Measurements from ENCODE around the gene TIPIN.
"Not testable (repeated sequence)": the region's sequence is repeated elsewhere in the genome, so short reads cannot be mapped to it uniquely, and the experiment has no call there.

Gene TIPIN

DNA sequence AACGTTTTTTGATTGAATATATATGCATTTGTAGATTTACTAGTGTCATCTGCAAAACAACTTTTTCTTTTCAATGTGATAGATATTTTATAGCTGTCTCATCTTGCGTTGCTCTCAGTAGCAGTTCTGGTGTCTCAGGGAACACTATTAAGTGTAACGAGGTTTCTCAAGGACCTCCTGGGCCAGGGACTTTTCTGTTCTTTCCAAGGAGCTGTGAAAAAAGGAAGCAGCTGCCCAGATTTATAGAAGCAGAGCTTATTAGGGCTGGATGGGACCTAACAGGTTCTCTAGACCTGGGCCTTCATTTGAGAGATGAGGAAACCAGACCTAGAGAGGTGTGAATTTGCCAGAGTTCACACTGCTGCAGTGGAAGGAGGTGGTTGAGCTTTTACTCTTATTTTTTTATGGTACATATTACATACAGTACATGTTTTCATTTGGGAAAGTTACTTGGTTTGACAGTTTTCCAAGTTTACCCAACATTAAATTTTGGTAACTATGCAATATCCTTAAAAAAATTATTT is 46.3 kb upstream of the TIPIN start:
- DNase-seq (ENCODE audit: low read depth), result no peak
- no peak overlapping the region for H3K4me3 ChIP-seq (ENCODE audit: low read depth, low read length)
- TF ChIP-seq, protein P1, sequence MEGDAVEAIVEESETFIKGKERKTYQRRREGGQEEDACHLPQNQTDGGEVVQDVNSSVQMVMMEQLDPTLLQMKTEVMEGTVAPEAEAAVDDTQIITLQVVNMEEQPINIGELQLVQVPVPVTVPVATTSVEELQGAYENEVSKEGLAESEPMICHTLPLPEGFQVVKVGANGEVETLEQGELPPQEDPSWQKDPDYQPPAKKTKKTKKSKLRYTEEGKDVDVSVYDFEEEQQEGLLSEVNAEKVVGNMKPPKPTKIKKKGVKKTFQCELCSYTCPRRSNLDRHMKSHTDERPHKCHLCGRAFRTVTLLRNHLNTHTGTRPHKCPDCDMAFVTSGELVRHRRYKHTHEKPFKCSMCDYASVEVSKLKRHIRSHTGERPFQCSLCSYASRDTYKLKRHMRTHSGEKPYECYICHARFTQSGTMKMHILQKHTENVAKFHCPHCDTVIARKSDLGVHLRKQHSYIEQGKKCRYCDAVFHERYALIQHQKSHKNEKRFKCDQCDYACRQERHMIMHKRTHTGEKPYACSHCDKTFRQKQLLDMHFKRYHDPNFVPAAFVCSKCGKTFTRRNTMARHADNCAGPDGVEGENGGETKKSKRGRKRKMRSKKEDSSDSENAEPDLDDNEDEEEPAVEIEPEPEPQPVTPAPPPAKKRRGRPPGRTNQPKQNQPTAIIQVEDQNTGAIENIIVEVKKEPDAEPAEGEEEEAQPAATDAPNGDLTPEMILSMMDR (IDR thresholded peaks at IDR 0.05; ENCODE audit: low read depth, low read length, missing control alignments), result no peak

DNA sequence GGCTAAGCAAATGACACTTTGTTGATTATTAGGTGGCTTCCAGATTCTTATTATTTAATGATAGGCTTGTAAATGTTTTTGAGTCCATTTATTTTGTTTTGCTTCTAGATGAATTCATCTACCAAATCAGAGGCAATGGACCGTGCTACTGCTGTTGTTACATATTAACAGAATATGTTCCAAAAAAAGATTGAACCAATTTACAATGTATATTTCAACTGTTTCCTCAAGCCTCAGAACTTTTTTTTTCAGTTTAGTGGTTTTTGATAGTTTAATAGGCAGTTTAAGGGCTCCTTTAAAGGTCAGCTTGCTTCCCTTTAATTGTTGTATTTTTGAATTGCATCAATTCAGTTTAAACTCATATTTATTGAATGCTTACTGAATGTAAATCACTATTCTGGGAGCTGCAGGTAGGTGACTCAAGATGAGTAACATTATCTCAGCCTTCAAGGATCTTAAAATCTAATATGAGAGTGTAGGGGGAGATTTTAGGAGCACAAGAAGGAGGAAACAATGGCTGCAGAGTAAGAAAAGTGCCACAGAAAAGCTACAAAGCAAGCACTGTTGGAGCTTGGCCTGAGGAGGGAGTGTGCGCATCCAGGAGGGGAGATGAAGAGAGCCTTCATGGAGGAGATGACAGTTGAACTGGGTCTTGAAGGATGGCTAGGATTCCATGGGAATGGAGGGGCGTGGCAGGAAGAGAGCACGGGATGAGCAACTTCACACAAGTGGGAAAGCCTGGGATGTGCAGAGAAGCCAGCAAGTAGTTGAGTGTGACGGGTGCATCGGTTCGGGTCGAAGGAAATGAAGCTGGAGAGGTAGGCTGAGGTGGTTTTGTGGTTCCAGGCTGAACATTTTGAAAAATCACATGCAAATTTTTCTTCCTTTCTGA is 44.9 kb upstream of the TIPIN start:
- H3K4me3 ChIP-seq (ENCODE audit: low read depth, low read length), result peak overlapping the region; percentile 15
- TF ChIP-seq, protein P1 (IDR thresholded peaks at IDR 0.05; ENCODE audit: low read depth, low read length, missing control alignments), result peak; percentile 30
- no peak for DNase-seq (ENCODE audit: low read depth)

DNA sequence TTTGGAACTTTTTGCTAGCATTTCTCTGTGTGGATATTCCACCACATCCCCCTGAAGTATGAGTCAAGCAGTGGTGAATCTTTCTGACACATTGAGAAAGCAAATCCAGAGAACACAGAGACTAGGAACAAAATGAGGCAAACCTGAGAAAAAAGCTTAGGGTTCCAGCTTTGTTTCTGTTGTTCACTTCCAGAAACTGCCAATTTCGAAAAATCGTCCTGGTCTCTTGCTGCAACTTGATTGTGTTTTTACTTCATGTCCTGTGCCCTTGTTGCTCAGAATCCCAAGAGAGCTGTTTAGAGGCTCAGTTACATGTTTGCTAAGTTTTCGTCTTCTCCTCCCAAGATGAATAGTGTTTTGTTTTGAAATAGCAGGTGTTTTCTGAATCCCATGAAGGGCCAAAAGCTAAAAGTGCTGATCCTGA is 43.9 kb upstream of the TIPIN start:
- no peak overlapping the region for H3K4me3 ChIP-seq (ENCODE audit: low read depth, low read length)
- DNase-seq (ENCODE audit: low read depth), result no peak
- TF ChIP-seq, protein P1 (IDR thresholded peaks at IDR 0.05; ENCODE audit: low read depth, low read length, missing control alignments), result no peak

DNA sequence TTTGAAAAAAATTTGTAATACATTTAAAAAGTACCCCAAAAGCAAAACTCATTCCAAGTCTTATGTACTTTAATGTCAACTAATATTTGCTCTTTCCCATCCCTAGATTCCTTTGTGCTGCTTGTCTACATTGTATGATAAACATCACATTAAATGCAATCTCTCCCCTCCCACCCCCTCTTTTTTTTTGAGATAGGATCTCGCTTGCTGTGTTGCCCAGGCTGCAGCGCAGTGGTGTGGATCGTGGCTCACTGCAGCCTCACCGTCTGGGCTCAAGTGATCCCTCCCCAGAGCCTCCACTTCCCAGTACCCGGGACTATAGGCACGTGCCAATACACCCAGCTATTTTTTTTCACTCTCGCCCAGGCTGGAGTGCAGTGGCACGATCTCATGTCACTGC is 42.8 kb upstream of the TIPIN start:
- TF ChIP-seq, protein P1 (IDR thresholded peaks at IDR 0.05; ENCODE audit: low read depth, low read length, missing control alignments), result no peak
- H3K4me3 ChIP-seq (ENCODE audit: low read depth, low read length), result no peak overlapping the region
- DNase-seq (ENCODE audit: low read depth), result no peak

DNA sequence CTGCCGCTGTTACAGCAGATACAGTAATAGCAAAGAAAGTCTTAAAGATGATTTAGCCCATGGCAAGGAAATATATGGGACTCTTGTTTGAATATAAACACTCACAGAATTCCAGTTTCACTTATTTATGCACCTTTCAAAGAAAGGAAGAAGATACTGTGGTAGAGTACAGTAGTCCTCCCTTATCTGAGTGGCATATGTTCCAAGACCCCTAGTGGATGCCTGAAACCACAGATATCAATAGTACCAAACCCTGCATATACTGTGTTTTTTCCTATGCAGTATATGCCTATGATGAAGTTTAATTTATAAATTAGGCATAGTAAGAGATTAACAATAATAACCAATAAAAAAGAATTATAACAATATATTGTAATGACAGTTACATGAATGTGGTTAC is 38.4 kb upstream of the TIPIN start:
- H3K4me3 ChIP-seq (ENCODE audit: low read depth, low read length), result no peak overlapping the region
- no peak for DNase-seq (ENCODE audit: low read depth)
- TF ChIP-seq, protein P1 (IDR thresholded peaks at IDR 0.05; ENCODE audit: low read depth, low read length, missing control alignments), result no peak

DNA sequence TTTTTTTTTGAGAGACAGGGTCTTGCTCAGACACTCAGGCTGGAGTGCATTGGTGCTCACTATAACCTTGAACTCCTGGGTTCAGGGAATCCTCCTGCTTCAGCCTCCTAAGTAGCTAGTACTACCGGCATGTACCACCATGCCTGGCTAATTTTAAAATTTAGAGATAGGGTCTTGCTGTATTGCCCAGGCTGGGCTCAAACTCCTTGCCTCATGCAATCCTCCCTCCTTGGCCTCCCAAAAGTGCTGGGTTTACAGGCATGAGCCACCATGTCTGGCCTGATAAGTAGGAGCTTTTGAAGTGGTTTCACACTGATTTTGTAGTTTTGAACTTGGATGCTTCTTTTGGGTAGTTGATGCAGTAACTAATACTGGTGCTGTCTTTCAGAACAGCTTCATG is 38.0 kb upstream of the TIPIN start:
- TF ChIP-seq, protein P1 (IDR thresholded peaks at IDR 0.05; ENCODE audit: low read depth, low read length, missing control alignments), result no peak
- no peak overlapping the region for H3K4me3 ChIP-seq (ENCODE audit: low read depth, low read length)
- DNase-seq (ENCODE audit: low read depth), result no peak

DNA sequence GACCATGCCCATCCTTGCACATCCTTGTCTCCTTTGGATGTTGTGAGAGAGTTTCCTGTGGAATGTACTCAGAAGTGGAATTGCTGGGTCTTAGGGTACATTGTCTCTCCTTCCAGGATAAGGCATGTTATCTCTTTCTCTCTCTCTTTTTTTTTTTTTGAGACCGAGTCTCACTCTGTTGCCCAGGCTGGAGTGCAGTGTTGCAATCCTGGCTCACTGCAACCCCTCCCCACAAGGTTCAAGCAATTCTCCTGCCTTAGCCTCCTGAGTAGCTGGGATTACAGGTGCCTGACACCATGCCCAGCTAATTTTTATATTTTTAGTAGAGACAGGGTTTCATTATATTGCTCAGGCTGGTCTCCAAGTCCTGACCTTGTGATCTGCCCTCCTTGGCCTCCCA is 36.6 kb upstream of the TIPIN start:
- not testable (repeated sequence) for DNase-seq (ENCODE audit: low read depth); H3K4me3 ChIP-seq (ENCODE audit: low read depth, low read length)

Data from GM12864 (cell line).